Measurements from ENCODE around the gene GFY.

DNA sequence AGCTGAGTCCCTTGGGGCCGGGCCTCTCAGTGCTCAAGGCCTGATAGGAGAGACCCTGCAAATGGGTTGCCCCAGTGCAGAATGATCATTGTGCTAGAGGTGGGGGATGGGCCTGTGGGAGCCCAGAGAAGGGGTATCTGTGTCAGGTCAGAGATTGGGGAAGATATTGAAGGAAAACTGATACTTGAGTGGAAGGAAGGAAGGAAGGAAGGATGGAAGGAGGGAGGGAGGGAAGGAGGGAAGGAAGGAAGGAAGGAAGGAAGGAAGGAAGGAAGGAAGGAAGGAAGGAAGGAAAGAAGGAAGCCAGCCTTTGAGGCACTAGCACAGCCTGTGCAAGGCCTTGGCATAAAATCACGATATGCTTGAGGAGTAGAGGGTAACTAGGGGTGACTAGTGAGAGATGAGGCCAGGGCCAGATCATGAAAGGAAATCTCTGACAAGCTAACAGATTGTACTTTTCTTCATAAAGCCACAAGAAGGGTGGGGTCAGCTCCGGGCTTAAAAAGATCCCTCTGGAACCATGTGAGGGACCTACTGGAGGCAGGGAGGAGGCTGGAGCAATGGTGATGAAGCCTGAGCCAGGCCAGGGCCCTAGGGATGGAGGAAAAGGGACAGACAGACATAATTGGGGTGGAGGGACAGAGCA, 13.4 kb upstream of the GFY start:
- TF ChIP-seq CTCF (IDR thresholded peaks at IDR 0.05) = no peak
- no peak for TF ChIP-seq POLR2A (IDR thresholded peaks at IDR 0.05)

Measured in adrenal gland (tissue), 5 donors.